ENCODE results near the gene AGRN.

- TF ChIP-seq CTCF (conservative IDR thresholded peaks at IDR 0.05; ENCODE audit: low read depth, low read length) (no peak), POLR2A (IDR thresholded peaks at IDR 0.05; ENCODE audit: low read depth, low read length) (no peak), RAD21 (IDR thresholded peaks at IDR 0.05; ENCODE audit: low read length) (no peak), MXI1 (IDR thresholded peaks at IDR 0.05; ENCODE audit: borderline replicate concordance, low read depth, low read length) (no peak), MAFK (IDR thresholded peaks at IDR 0.05; ENCODE audit: low read depth, low read length) (no peak)
Measured at GRCh38 chr1:1051127-1051810, 31.3 kb downstream of the AGRN start.

All from IMR-90 (cell line).